Heart left ventricle (tissue), 13 donors: ENCODE measurements around the gene POLR1A.

Source experiments
- CTCF ChIP-seq, 12 donors: fragments of 200-600 bp; sonication (generic) in 4 of 12; IDR thresholded peaks; one replicate each; pipeline versions ENCODE4 v1.5.0 to v1.8.0; 2018 to 2022; ENCODE audit warnings: antibody characterized with exemption in 12 of 12, mild to moderate bottlenecking in 5 of 12
- POLR2A ChIP-seq, 2 donors: fragments of 450-650 bp; IDR thresholded peaks; one replicate each; pipeline ENCODE4 v1.6.1; 2017; ENCODE audit warnings: antibody characterized with exemption in 2 of 2, mild to moderate bottlenecking in 2 of 2, moderate library complexity in 2 of 2
- donor health status: ischemic (EF 13 %, LVEDD 7.1; RV severe dilation, severe dysfunction).
- donor health status: DM: no; HTN: yes; CAD: no.
- donor health status: DM: no; HTN: no; CAD: no.
- donor health status: ischemic (EF 25% LVEDD 6.9; RV normal size, moderate dysfunction).
- donor health status: ischemic (EF 25% LVEDD 5.7; RV mildly dilated, moderate dysfunction).
- donor health status: ischemic (EF 35%, LVEDD 5.7; RV mildly dilated, moderate dysfunction).
- donor health status: nonischemic (EF 11% LVEDD 7.7; RV severe dilation, severe dysfunction).
- donor health status: DM: yes; HTN: yes; CAD: no.
- donor health status: PGD.
- donor health status: ischemic (EF 29% LVEDD 5.4; RV normal size, mild dysfunction).
- donor health status: nonischemic (EF 23%, LVEDD 6.1; RV moderate dilation, normal function).

GRCh38 chr2:86025976-86026743 is 79.5 kb downstream of the POLR1A start:
- TF ChIP-seq CTCF (IDR thresholded peaks at IDR 0.05) (no peak), POLR2A (IDR thresholded peaks at IDR 0.05) (no peak)
